Muscle of leg (tissue), 11 donors: Measurements from ENCODE around the gene DUSP28. TPM values are rescaled to one million over a fixed set of nuclear protein-coding genes. Genes with fewer than 3 reads are reported as not detected.
"Not testable (repeated sequence)": the region's sequence is repeated elsewhere in the genome, so short reads cannot be mapped to it uniquely, and the experiment has no call there.

ENCODE experiments used
- DNase-seq: peaks from one replicate; pipeline ENCODE4 v3.0.0; 2013
- H3K27ac ChIP-seq: one replicate; pipeline ENCODE4 v1.5.1; 2013; ENCODE audit warnings: mild to moderate bottlenecking, low read length, control low read depth
- H3K27me3 ChIP-seq: one replicate; pipeline ENCODE4 v1.6.1; 2013; ENCODE audit warnings: low read length; ENCODE audit not compliant: control insufficient read depth, insufficient read depth
- H3K36me3 ChIP-seq: one replicate; pipeline ENCODE4 v1.6.1; 2013; ENCODE audit warnings: low read length; ENCODE audit not compliant: control insufficient read depth, insufficient read depth
- H3K4me1 ChIP-seq: one replicate; pipeline ENCODE4 v1.6.1; 2013; ENCODE audit warnings: low read length; ENCODE audit not compliant: control insufficient read depth, insufficient read depth
- H3K4me3 ChIP-seq: one replicate; pipeline ENCODE4 v1.5.1; 2013; ENCODE audit warnings: low read length, control low read depth
- H3K9me3 ChIP-seq: replicated peaks from 2 replicates; pipeline ENCODE4 v1.6.1; 2013; ENCODE audit warnings: low read depth, low read length; ENCODE audit not compliant: control insufficient read depth
- WGBS: methylation state at CpG from one replicate; pipeline ENCODE4 v1.1.5; 2013; ENCODE audit warnings: missing lambda C conversion rate; ENCODE audit not compliant: insufficient coverage; 5-methylcytosine and 5-hydroxymethylcytosine counted together
- polyA plus RNA-seq, 8 donors: library from polyadenylated mRNA; unstranded; fragments of 120-200 nt; gene quantifications; one replicate each; pipeline versions ENCODE4 v1.2.1 to v1.2.3, GENCODE V29; 2013; ENCODE audit warnings: inconsistent platforms in 1 of 8, low replicate concordance in 1 of 8; ENCODE audit not compliant: insufficient read length in 8 of 8, insufficient read depth in 1 of 8
- total RNA-seq: library from RNA; stranded (reverse); fragments of 120-200 nt; gene quantifications from one replicate; pipeline ENCODE4 v1.2.4, GENCODE V29; 2013

The DUSP28 gene
- total and polyA plus RNA-seq, 9 donors: 6.6 to 13.5 (median 10.7) TPM

DNA sequence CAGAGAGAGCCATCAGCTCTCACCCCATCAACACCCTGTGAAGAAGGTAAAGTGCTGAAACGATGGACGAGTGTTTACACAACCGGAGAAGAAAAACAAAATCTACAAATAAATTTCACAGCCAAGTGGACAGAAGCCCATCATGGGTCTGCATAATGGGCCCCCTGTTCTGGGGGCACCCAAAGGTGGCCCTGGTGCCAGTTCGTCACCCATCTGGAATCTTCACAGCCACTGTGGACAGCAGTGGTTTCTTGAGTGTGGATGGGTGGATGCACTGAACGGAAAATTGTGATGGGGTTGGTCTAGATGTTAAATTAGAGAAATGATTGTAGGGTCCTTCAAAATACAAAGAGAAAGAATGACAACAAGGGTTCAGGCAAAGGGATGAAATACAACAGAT lies 41.2 kb upstream of the DUSP28 start:
- no peak for DNase-seq
- 56% methylated on average over 2 of the region's 5 CpGs for WGBS
- no peaks in the 10 kb centered on the region for H3K9me3 ChIP-seq
- peaks cover 16% of the 10 kb centered on the region for H3K27me3 ChIP-seq
- H3K27ac ChIP-seq: no peak overlapping the region
- peaks cover 10% of the 10 kb centered on the region for H3K36me3 ChIP-seq
- H3K4me1 ChIP-seq: peaks cover 11% of the 10 kb centered on the region
- no peak overlapping the region for H3K4me3 ChIP-seq

DNA sequence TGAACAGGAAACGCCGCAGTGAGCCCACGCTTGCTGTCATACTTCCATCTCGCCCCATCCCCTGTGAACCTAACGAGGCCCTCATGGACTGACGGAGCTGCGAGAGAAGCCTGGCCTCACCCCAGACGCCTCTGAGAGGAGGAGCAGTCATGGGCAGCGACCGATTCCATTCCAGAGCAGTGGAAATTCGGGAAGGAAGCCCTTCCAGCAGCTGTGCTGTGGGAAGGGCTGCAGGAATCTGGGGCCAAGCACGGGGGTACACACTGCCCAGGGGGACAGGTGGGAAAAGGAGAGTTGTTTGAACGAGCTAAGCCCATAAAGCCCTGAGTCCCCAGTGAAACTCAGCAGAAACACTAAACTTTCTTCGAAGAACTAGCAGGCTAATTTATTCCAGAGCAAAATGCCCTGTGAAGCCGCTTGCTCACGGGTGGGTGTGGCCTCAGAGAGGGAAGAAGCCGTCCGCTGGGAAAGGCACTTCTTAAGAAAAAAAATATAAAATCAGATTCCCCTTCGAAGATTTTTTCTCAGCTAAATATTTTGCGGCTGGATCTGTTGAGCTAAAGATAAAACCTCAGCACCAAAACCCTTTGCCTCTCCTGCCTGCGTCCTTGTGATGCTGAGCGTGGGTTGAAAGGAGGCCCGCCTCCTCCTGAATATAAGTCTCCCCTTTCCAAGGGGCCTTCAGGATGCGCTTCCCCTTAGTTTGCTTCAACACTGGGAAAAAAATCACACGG lies 40.6 kb upstream of the DUSP28 start:
- Histone ChIP-seq H3K4me1 (peaks cover 11% of the 10 kb centered on the region), H3K27ac (no peak overlapping the region), H3K36me3 (peaks cover 10% of the 10 kb centered on the region), H3K9me3 (no peaks in the 10 kb centered on the region), H3K27me3 (peaks cover 16% of the 10 kb centered on the region), H3K4me3 (no peak overlapping the region)
- DNase-seq: peak; percentile 52
- WGBS: 11% methylated on average over 10 of the region's 25 CpGs

DNA sequence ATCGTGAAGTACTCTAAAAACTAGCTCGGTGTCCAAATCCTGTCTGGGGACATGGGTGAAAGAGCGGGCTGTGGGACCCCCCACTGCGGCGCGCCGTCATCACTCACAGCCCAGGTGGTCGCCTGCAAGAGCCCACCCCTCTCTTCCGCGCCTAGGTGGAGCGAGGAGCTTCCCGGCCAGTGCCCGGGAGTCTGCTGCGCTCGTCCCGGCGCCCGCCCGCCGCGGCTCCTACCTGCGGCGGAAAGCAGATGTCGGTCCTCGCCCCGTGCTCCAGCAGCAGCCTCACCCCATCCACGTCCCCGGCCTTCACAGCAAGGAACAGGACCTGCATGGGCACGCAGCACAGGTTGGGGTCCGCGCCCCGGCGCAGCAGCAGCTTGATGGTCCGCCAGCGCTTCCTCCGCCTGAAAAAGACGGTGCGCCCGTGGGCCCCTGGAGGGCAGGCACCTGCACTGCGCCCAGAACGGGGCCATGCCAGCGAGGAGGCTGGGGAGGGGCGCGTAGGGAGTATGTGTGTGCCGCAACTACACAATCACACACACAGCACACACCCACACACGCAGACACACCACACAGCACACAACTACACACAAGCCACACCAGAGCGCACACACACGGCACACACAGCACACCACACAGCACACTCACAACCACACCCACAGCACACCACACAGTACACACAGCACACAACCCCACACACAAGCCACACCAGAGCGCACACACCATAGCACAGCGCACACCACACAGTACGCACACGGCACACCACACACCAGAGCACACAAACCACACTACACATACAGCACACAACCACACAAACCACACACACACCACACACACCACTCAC lies 39.8 kb upstream of the DUSP28 start:
- 16% methylated on average over 42 of the region's 52 CpGs for WGBS
- no peak for DNase-seq
- peaks cover 11% of the 10 kb centered on the region for H3K4me1 ChIP-seq
- H3K36me3 ChIP-seq: peaks cover 13% of the 10 kb centered on the region
- no peak overlapping the region for H3K27ac ChIP-seq
- no peak overlapping the region for H3K4me3 ChIP-seq
- H3K27me3 ChIP-seq: peaks cover 16% of the 10 kb centered on the region
- H3K9me3 ChIP-seq: no peaks in the 10 kb centered on the region

DNA sequence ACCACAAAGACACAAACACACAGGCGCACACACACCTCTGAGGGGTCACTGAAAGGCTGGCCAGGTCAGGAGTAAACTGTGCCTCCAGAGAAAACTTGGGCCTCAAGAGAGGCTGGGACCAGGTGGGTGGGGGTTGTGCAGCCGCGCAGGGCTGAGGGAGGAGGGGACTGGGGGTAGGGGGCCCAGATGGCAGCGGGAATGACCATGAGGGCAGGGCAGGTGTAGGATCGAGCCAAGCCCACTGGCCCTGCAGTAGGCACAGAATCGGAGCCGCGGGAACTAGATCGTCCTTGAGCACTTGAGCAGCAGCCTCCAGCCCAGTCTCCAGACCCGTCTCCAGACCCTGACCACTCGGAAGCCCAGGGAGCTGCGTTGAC lies 39.2 kb upstream of the DUSP28 start:
- 81% methylated on average over 11 of the region's 12 CpGs for WGBS
- DNase-seq: no peak
- H3K36me3 ChIP-seq: peaks cover 19% of the 10 kb centered on the region
- no peak overlapping the region for H3K4me3 ChIP-seq
- H3K4me1 ChIP-seq: peaks cover 11% of the 10 kb centered on the region
- H3K9me3 ChIP-seq: no peaks in the 10 kb centered on the region
- no peak overlapping the region for H3K27ac ChIP-seq
- peaks cover 16% of the 10 kb centered on the region for H3K27me3 ChIP-seq

DNA sequence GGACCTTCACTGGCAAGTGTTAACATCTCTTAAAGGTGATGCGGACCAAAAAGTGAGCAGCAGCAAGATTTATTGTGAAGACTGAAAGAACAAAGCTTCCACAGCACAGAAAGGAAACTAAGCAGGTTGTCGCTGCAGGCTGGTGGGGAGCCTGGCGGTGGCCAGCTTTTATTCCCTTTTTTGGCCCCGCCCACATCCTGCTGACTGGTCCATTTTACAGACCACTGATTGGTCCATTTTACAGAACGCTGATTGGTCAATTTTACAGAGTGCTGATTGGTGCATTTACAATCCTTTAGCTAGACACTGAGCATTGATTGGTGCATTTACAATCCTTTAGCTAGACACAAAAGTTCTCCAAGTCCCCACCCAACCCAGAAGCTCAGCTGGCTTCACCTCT lies 38.3 kb upstream of the DUSP28 start:
- peaks cover 20% of the 10 kb centered on the region for H3K36me3 ChIP-seq
- WGBS: 89% methylated on average over 4 of the region's 5 CpGs
- DNase-seq, H3K9me3 ChIP-seq, H3K4me3 ChIP-seq, H3K27ac ChIP-seq: not testable (repeated sequence)
- H3K4me1 ChIP-seq: peaks cover 11% of the 10 kb centered on the region
- peaks cover 16% of the 10 kb centered on the region for H3K27me3 ChIP-seq

DNA sequence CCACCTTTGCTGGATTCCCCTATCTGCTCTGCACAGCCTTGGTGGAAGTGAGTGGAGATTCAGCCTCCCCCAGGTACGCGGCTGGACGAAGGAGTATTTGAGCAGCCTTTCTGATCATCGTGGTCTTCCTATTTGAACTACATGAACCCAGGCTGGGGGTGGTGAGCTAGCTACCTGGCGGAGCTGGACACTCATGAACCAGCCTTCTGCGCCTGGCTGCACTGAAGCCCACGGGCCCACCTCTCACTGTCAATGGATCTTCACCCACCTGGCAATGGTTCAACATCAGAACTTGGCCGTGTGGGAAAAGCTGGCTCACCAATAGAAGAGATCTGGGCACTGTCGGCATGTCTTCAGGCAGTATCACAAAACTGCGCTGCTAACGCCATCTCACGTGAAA lies 37.8 kb upstream of the DUSP28 start:
- WGBS: 92% methylated on average over 8 of the region's 12 CpGs
- Histone ChIP-seq H3K9me3 (no peaks in the 10 kb centered on the region), H3K36me3 (peaks cover 20% of the 10 kb centered on the region), H3K4me1 (peaks cover 11% of the 10 kb centered on the region), H3K27ac (no peak overlapping the region), H3K4me3 (no peak overlapping the region), H3K27me3 (peaks cover 16% of the 10 kb centered on the region)
- no peak for DNase-seq

DNA sequence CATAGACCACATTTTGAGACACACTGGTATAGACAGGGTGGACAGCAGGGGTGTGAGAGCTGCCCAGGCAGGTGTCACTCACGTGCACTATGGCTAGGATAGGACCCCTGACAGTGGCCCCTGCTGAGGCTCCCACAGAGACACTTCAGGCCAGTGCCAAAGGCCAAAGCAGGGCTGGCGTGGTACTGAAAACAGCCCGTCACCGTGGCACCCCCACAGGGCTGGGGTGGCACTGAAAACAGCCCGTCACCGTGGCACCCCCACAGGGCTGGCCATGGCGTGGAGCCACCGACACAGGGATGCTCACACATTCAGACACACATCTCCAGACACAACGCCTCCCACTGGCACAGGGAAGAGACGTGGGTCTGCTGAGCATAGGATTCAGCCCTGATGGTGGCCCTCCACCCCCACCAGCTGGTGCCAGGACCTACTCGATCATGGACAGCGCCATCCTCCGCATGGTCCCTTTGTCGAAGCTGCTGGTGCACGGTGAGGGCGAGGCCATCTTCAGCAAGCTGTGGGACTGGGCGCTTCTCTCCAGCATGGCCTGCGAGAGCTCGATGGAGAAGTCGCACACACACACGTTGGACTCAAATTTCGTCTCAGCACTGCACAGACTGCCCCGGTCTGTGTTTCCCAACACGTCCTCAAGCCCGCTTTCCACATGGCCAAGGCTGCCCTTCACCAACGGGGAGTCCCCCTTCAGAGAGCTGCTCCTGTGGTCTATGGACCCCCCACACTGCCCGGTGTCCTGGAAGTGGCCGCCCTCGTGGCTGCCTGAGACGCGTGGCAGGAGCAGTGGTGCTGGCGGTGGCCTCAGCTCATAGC lies 36.5 kb upstream of the DUSP28 start:
- Histone ChIP-seq H3K36me3 (peaks cover 24% of the 10 kb centered on the region), H3K4me3 (no peak overlapping the region), H3K27ac (no peak overlapping the region), H3K9me3 (no peaks in the 10 kb centered on the region), H3K27me3 (peaks cover 16% of the 10 kb centered on the region), H3K4me1 (peaks cover 11% of the 10 kb centered on the region)
- DNase-seq: no peak
- WGBS: 95% methylated on average over 29 of the region's 32 CpGs

DNA sequence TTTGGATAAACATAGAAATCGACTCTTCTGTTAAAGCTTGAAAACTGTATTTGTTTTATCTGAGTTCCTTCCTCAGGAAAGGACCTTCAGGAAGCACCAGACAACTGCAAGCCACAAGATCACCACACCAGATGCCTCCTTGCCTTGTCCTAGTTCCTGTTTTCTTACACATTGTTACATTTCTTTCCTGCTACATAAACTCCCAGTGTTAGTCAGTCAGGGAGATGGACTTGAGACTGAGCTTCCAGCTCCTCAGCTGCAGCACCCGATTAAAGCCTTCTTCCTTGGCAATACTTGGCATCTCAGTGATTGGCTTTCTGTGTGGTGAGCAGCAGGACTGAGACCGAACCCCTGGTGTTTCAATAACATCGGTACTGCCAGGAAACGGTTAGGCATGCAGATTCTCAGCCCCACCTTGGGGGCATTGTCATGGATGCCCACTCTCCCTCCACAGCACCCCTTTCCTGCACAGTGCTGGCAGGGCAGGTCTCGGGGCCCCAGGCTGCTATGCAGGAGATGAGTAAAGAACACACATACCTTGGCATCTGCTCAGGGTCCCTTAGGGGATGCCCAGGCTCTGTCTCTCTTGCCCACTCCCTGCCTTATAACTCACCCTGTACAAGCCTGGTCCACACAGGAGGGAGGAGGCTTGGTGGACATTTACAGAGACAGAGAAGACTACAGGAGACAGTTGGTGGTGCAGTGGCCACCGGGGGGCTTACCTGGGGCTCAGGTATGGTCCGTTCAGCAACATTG lies 35.0 kb upstream of the DUSP28 start:
- Histone ChIP-seq H3K36me3 (peaks cover 27% of the 10 kb centered on the region), H3K9me3 (peaks cover 6% of the 10 kb centered on the region), H3K4me3 (no peak overlapping the region), H3K27ac (no peak overlapping the region), H3K4me1 (peaks cover 4% of the 10 kb centered on the region), H3K27me3 (peaks cover 8% of the 10 kb centered on the region)
- 77% methylated on average over 3 of the region's 8 CpGs for WGBS
- DNase-seq: no peak

DNA sequence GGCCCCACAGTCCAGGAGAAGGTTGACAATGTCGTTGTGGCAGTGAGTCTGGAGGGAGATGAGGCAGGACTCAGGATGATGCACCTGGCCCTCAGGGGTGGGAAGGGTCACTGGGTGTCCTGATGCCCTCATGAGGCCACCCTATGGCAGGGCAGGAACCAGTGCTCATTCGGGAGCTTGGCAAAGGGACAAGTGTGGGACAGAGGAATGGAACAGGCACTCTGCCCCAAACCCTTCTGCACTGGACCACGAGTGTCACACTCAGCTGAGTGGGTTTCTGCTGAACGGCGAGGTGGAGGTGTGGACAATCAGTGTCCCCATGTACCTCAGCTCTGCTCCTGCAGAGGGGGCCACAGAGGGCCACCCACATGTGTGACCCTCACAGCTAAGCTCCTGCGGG lies 34.4 kb upstream of the DUSP28 start:
- WGBS: 98% methylated on average over 5 of the region's 6 CpGs
- H3K9me3 ChIP-seq: peaks cover 11% of the 10 kb centered on the region
- peaks cover 1% of the 10 kb centered on the region for H3K27me3 ChIP-seq
- no peak for DNase-seq
- H3K27ac ChIP-seq: no peak overlapping the region
- no peak overlapping the region for H3K4me3 ChIP-seq
- H3K4me1 ChIP-seq: no peaks in the 10 kb centered on the region
- H3K36me3 ChIP-seq: peaks cover 27% of the 10 kb centered on the region
